Esophagus squamous epithelium (tissue), 5 donors: Measurements from ENCODE around the gene NMRK2. TPM values are rescaled to one million over a fixed set of nuclear protein-coding genes. Genes with fewer than 3 reads are reported as not detected.

Source experiments
- DNase-seq: peaks from one replicate; lab custom pipeline; 2025; lab: John Stamatoyannopoulos, UW
- H3K27ac ChIP-seq, 4 donors: fragments of 200-600 bp; sonication (generic); one replicate each; pipeline ENCODE4 v1.5.1; 2016 to 2019; ENCODE audit warnings: mild to moderate bottlenecking in 1 of 4
- H3K27me3 ChIP-seq, 4 donors: fragments of 200-600 bp; sonication (generic); 1 replicate in 3 of 4; 2 replicates in 1 of 4; pipeline versions ENCODE4 v1.5.1 to v1.6.0; 2017 to 2021; ENCODE audit warnings: antibody characterized with exemption in 1 of 4
- H3K36me3 ChIP-seq, 3 donors: fragments of 200-600 bp; sonication (generic); one replicate each; pipeline ENCODE4 v1.5.1; 2016 to 2019
- H3K4me1 ChIP-seq, 3 donors: fragments of 200-600 bp; sonication (generic); one replicate each; pipeline ENCODE4 v1.5.1; 2017 to 2019
- H3K4me3 ChIP-seq, 4 donors: fragments of 200-600 bp; sonication (generic); 1 replicate in 3 of 4; 2 replicates in 1 of 4; pipeline ENCODE4 v1.5.1; 2016 to 2019; ENCODE audit warnings: mild to moderate bottlenecking in 2 of 4, moderate library complexity in 1 of 4
- H3K9me3 ChIP-seq, 3 donors: fragments of 200-600 bp; sonication (generic); one replicate each; pipeline ENCODE4 v1.5.1; 2016 to 2019
- CTCF ChIP-seq, 6 experiments: fragments of 450-650 bp in 4 of 6; fragments of 200-600 bp in 2 of 6; sonication (generic) in 2 of 6; IDR thresholded peaks; one replicate each; pipeline ENCODE4 v1.5.1; 2016 to 2019; ENCODE audit warnings: antibody characterized with exemption in 6 of 6, mild to moderate bottlenecking in 4 of 6, moderate library complexity in 4 of 6
- POLR2A ChIP-seq, 4 donors: fragments of 450-650 bp; IDR thresholded peaks; one replicate each; pipeline ENCODE4 v1.6.1; 2017; ENCODE audit warnings: antibody characterized with exemption in 4 of 4, mild to moderate bottlenecking in 4 of 4, moderate library complexity in 3 of 4
- WGBS, 2 donors: methylation state at CpG; one replicate each; pipeline ENCODE4 v1.1.5; 2018; 5-methylcytosine and 5-hydroxymethylcytosine counted together
- intact Hi-C: fragments of 100-400 bp; cut with DNase I; formaldehyde crosslinking; loops from one replicate; pipeline ENCODE4 v1.15.0; 2022
- total RNA-seq, 4 donors: library from RNA; depleted of rRNA; stranded (reverse); fragments of >200 nt; gene quantifications; one replicate each; pipeline ENCODE4 v1.1.0, GENCODE V29; 2016
- donor health status: DM: yes; HTN: yes; CAD: no.

NMRK2 gene
- total RNA-seq, 4 donors from 2014 or later: not detected

- intact Hi-C loops: loop anchor here (10.0 kb wide), 1 partner anchor 150 kb away; no protein-coding TSS in a partner anchor
- Histone ChIP-seq H3K27ac (peak overlapping the region; percentile 92 to 97 (median 96)), H3K27me3 (no peaks in the 10 kb centered on the region), H3K4me3 (peak overlapping the region; percentile 73 to 89 (median 87)), H3K4me1 (peaks cover 40 to 87% (median 43%) of the 10 kb centered on the region in 3 donors), H3K9me3 (no peaks in the 10 kb centered on the region), H3K36me3 (peaks cover 45 to 53% (median 48%) of the 10 kb centered on the region in 3 donors)
- no peak for TF ChIP-seq POLR2A (IDR thresholded peaks at IDR 0.05)
- no peak for TF ChIP-seq CTCF (IDR thresholded peaks at IDR 0.05)
- WGBS, 2 donors: 0 to 2% methylated on average over 3 to 9 of the region's 10 CpGs
- DNase-seq: no peak
Observed at GRCh38 chr19:3984584-3984907, 51.7 kb downstream of the NMRK2 start.

GRCh38 chr19:3984908-3985642 is 52.2 kb downstream of the NMRK2 start, which contains the start of gene EEF2:
Gene EEF2 (minus strand): TSS chr19:3985463. CDS start chr19:3985380, 83 bp downstream.
- Histone ChIP-seq H3K27me3 (no peaks in the 10 kb centered on the region), H3K4me1 (peaks cover 40 to 87% (median 43%) of the 10 kb centered on the region in 3 donors), H3K27ac (peak within 1 kb of the TSS; percentile 92 to 97 (median 96)), H3K4me3 (peak within 1 kb of the TSS; percentile 73 to 89 (median 87)), H3K36me3 (peaks cover 39 to 48% (median 43%) of the 10 kb centered on the region in 3 donors), H3K9me3 (no peaks in the 10 kb centered on the region)
- intact Hi-C loops: loop anchor here (10.0 kb wide), 1 partner anchor 150 kb away; no protein-coding TSS in a partner anchor
- 0% methylated on average over 6 to 40 of the region's 80 CpGs for WGBS, 2 donors
- TF ChIP-seq POLR2A (IDR thresholded peaks at IDR 0.05) (peak; percentile 94 to 100 (median 100)), CTCF (IDR thresholded peaks at IDR 0.05) (peak in 2 of 6 experiments; percentile 23 to 44)
- DNase-seq: peak; percentile 35

GRCh38 chr19:3985643-3986259 is 52.9 kb downstream of the NMRK2 start:
- Histone ChIP-seq H3K4me1 (peaks cover 35 to 80% (median 43%) of the 10 kb centered on the region in 3 donors), H3K9me3 (no peaks in the 10 kb centered on the region), H3K36me3 (peaks cover 33 to 41% (median 36%) of the 10 kb centered on the region in 3 donors), H3K27ac (peak overlapping the region; percentile 92 to 97 (median 96)), H3K4me3 (peak overlapping the region; percentile 73 to 89 (median 87)), H3K27me3 (no peaks in the 10 kb centered on the region)
- intact Hi-C loops: loop anchor here (10.0 kb wide), 1 partner anchor 149 kb away; no protein-coding TSS in a partner anchor
- TF ChIP-seq POLR2A (IDR thresholded peaks at IDR 0.05) (no peak), CTCF (IDR thresholded peaks at IDR 0.05) (no peak)
- 2 to 4% methylated on average over 13 to 19 of the region's 19 CpGs for WGBS, 2 donors
- DNase-seq: no peak

- peak overlapping the region; percentile 92 to 97 (median 96) for H3K27ac ChIP-seq
- H3K27me3 ChIP-seq: no peaks in the 10 kb centered on the region
- H3K9me3 ChIP-seq: no peaks in the 10 kb centered on the region
- TF ChIP-seq POLR2A (IDR thresholded peaks at IDR 0.05) (no peak), CTCF (IDR thresholded peaks at IDR 0.05) (peak; percentile 27 to 72 (median 63))
- H3K4me3 ChIP-seq: peak overlapping the region in 3 of 4 donors; percentile 86 to 89 (median 88)
- intact Hi-C loops: loop anchor here (10.0 kb wide), 1 partner anchor 148 kb away; no protein-coding TSS in a partner anchor
- 1 to 4% methylated on average over 21 of the region's 21 CpGs for WGBS, 2 donors
- H3K36me3 ChIP-seq: peaks cover 26 to 34% (median 29%) of the 10 kb centered on the region in 3 donors
- H3K4me1 ChIP-seq: peaks cover 35 to 73% (median 43%) of the 10 kb centered on the region in 3 donors
- DNase-seq: no peak
Observed at GRCh38 chr19:3986260-3987041, 53.6 kb downstream of the NMRK2 start.
